ENCODE data around the gene ZNRF2. TPM values are rescaled to one million over a fixed set of nuclear protein-coding genes. Genes with fewer than 3 reads are reported as not detected.

ZNRF2 gene
- total and polyA plus RNA-seq, 2 of the 4 experiments (the other 2 are of a cell fraction): 0.31 to 0.54 TPM

DNA sequence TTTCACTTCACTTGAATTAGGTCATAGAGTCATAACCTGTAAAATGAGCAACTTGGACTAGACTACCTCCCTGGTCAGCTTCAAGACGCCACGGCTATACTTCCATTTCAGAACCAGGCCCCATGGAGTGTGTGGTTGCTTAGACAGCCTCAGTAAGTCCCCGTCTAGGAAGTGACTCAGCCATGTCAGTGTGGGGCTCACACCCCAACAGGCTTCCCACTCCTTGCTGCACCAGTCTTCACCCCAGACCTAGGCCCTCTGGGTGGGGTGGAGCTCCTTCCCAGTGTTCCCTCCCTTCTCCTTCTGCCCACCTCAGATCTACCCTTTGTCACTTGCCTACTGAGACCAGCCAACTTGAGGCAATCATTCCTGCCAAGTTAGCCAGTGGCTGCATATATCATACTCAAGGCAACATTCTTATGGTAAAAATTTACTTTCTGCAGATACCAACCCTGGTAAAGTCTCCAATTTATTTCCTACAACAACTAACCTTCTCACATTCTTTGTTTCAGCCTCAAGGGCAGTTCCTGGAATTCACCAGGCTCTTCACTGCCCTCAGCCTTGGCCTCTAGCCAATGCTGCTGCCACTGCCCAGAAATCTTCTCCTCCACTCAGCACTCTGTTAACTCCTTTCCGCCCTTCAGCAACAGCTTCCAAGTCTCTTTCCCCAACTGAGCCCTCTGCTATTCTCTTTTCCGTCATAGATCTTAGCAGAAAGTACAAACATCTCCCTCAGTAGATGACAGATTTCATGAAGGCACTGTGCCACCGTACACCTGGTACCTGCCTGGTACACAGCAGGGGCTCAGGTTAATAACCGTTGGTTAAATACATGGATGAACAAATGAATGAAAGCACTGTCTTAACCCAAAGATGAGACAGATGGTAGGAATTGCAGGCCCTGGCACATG lies 31.3 kb upstream of the ZNRF2 start:
- Histone ChIP-seq H4K5ac (ENCODE audit: low read depth, low read length) (no peak overlapping the region), H3K14ac (replicated peaks; ENCODE audit: low read depth, low read length) (no peak overlapping the region), H3K18ac (ENCODE audit: low read depth, low read length) (no peak overlapping the region), H3K9ac (ENCODE audit: low read depth, low read length) (no peak overlapping the region), H2AK5ac (ENCODE audit: low read depth, low read length) (no peak overlapping the region), H3K4me1 (ENCODE audit: control insufficient read depth, insufficient read depth, low read length) (no peaks in the 10 kb centered on the region), H3K9me1 (ENCODE audit: insufficient read depth, low read length) (no peaks in the 10 kb centered on the region), H3K9me3 (ENCODE audit: control insufficient read depth, insufficient read depth, low read length) (no peaks in the 10 kb centered on the region), H3K36me3 (ENCODE audit: control insufficient read depth, insufficient read depth, low read length) (no peaks in the 10 kb centered on the region), H4K8ac (ENCODE audit: low read depth in 2 of 2, low read length in 2 of 2) (no peak overlapping the region), H2AK9ac (replicated peaks; ENCODE audit: low read depth, low read length, poor library complexity) (no peak overlapping the region), H3K56ac (ENCODE audit: extremely low read depth, insufficient read depth, low read length) (no peak overlapping the region), H3K4me2 (ENCODE audit: low read depth, low read length) (no peak overlapping the region), H3K4ac (ENCODE audit: low read depth, low read length) (no peak overlapping the region), H2BK20ac (ENCODE audit: low read depth, low read length) (no peak overlapping the region), H2BK120ac (ENCODE audit: low read depth, low read length) (no peak overlapping the region), H3K4me3 (ENCODE audit: insufficient read depth, low read depth, low read length) (no peak overlapping the region), H3K27me3 (ENCODE audit: control insufficient read depth, insufficient read depth, low read length) (peaks cover 10% of the 10 kb centered on the region), H2AFZ (replicated peaks; ENCODE audit: low read length, poor library complexity) (no peak overlapping the region), H4K91ac (ENCODE audit: insufficient read depth, low read depth, low read length) (no peak overlapping the region), H3K79me1 (ENCODE audit: low read depth in 1 of 2, low read length in 2 of 2) (no peaks in the 10 kb centered on the region), H3K23ac (ENCODE audit: low read depth, low read length) (no peak overlapping the region), H3K27ac (ENCODE audit: insufficient read depth, low read length) (no peak overlapping the region), H4K20me1 (ENCODE audit: insufficient read depth, low read length) (no peaks in the 10 kb centered on the region), H2BK15ac (ENCODE audit: low read depth, low read length) (no peak overlapping the region), H2BK5ac (ENCODE audit: low read depth, low read length, poor library complexity, severe bottlenecking) (no peak overlapping the region)
- in situ Hi-C loops (cut with MboI; ENCODE audit: low sequenced_read_pairs): no loop called here
- no CpG with 5 or more reads among the region's 7 CpGs for WGBS, 2 experiments (ENCODE audit: extremely low coverage in 2 of 2, insufficient read length in 1 of 2)
- intact Hi-C loops (cut with micrococcal nuclease): no loop called here
- no peak for DNase-seq
- ChIA-PET CTCF (interaction anchor here (1.5 kb wide), 1 partner anchor 23 kb away, joined by 4 read pairs; no protein-coding TSS in a partner anchor), POLR2A (ENCODE audit: unreplicated experiment) (no interaction called here)
- dilution Hi-C loops (cut with HindIII; ENCODE audit: low sequenced_read_pairs, unreplicated experiment): no loop called here
- BruUV-seq (replicated peaks): no TSS peak
- ATAC-seq (ENCODE audit: low read depth): no peak
- TF ChIP-seq MXI1 (IDR thresholded peaks at IDR 0.05; ENCODE audit: borderline replicate concordance, low read depth, low read length) (no peak), CHD1 (IDR thresholded peaks at IDR 0.05; ENCODE audit: low read depth, low read length) (no peak), SMC3 (IDR thresholded peaks at IDR 0.05; ENCODE audit: low read depth, low read length) (no peak), RFX5 (IDR thresholded peaks at IDR 0.05; ENCODE audit: low read depth, low read length) (no peak), NFE2L2 (IDR thresholded peaks at IDR 0.05; ENCODE audit: low read depth, low read length) (no peak), CEBPB (IDR thresholded peaks at IDR 0.05; ENCODE audit: low read depth, low read length) (no peak), RAD21 (IDR thresholded peaks at IDR 0.05; ENCODE audit: low read length) (no peak), MAZ (IDR thresholded peaks at IDR 0.05; ENCODE audit: borderline replicate concordance, low read depth, low read length) (no peak), BHLHE40 (IDR thresholded peaks at IDR 0.05; ENCODE audit: low read depth, low read length) (no peak), MAFK (IDR thresholded peaks at IDR 0.05; ENCODE audit: low read depth, low read length) (no peak), POLR2A (IDR thresholded peaks at IDR 0.05; ENCODE audit: low read depth, low read length) (no peak), FOS (IDR thresholded peaks at IDR 0.05; ENCODE audit: low read depth, low read length) (no peak)
- TF ChIP-seq, protein P1, sequence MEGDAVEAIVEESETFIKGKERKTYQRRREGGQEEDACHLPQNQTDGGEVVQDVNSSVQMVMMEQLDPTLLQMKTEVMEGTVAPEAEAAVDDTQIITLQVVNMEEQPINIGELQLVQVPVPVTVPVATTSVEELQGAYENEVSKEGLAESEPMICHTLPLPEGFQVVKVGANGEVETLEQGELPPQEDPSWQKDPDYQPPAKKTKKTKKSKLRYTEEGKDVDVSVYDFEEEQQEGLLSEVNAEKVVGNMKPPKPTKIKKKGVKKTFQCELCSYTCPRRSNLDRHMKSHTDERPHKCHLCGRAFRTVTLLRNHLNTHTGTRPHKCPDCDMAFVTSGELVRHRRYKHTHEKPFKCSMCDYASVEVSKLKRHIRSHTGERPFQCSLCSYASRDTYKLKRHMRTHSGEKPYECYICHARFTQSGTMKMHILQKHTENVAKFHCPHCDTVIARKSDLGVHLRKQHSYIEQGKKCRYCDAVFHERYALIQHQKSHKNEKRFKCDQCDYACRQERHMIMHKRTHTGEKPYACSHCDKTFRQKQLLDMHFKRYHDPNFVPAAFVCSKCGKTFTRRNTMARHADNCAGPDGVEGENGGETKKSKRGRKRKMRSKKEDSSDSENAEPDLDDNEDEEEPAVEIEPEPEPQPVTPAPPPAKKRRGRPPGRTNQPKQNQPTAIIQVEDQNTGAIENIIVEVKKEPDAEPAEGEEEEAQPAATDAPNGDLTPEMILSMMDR (conservative IDR thresholded peaks at IDR 0.05; ENCODE audit: low read depth, low read length): no peak
- TF ChIP-seq, protein P2, sequence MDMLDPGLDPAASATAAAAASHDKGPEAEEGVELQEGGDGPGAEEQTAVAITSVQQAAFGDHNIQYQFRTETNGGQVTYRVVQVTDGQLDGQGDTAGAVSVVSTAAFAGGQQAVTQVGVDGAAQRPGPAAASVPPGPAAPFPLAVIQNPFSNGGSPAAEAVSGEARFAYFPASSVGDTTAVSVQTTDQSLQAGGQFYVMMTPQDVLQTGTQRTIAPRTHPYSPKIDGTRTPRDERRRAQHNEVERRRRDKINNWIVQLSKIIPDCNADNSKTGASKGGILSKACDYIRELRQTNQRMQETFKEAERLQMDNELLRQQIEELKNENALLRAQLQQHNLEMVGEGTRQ (IDR thresholded peaks at IDR 0.05; ENCODE audit: low read depth, low read length): no peak
- TF ChIP-seq, protein P3, sequence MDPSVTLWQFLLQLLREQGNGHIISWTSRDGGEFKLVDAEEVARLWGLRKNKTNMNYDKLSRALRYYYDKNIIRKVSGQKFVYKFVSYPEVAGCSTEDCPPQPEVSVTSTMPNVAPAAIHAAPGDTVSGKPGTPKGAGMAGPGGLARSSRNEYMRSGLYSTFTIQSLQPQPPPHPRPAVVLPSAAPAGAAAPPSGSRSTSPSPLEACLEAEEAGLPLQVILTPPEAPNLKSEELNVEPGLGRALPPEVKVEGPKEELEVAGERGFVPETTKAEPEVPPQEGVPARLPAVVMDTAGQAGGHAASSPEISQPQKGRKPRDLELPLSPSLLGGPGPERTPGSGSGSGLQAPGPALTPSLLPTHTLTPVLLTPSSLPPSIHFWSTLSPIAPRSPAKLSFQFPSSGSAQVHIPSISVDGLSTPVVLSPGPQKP (IDR thresholded peaks at IDR 0.05; ENCODE audit: borderline replicate concordance, low read depth, low read length): no peak

Data from IMR-90 (cell line).